ENCODE data around the gene NXT1. TPM values are rescaled to one million over a fixed set of nuclear protein-coding genes. Genes with fewer than 3 reads are reported as not detected.
A peak's percentile ranks its signal among the peaks of the same experiment; 100 is the strongest.

The NXT1 gene
- total and polyA plus RNA-seq, 10 of the 15 experiments (the other 5 are each of a cell fraction or from before 2014, with no cell fraction given) = 10.2 to 66.7 (median 44.0) TPM

GRCh38 chr20:23361476-23362391 is 11.1 kb downstream of the NXT1 start, which contains the start of gene GZF1 (continued):
- no peak for TF ChIP-seq BMI1 (IDR thresholded peaks at IDR 0.05; ENCODE audit: borderline replicate concordance)
- TF ChIP-seq PML (IDR thresholded peaks at IDR 0.05; ENCODE audit: low read length) = peak; percentile 69
- TF ChIP-seq NR2C2 (IDR thresholded peaks at IDR 0.05; ENCODE audit: borderline replicate concordance, control insufficient read depth, insufficient read length, low read depth) = no peak
- peak; percentile 86 for TF ChIP-seq NBN (IDR thresholded peaks at IDR 0.05)
- TF ChIP-seq HSF1 (IDR thresholded peaks at IDR 0.05; ENCODE audit: low read depth, low read length) = no peak
- TF ChIP-seq MTA3 (IDR thresholded peaks at IDR 0.05; ENCODE audit: borderline replicate concordance, low read length) = no peak
- no peak for TF ChIP-seq ZBTB33 (IDR thresholded peaks at IDR 0.05)
- peak; percentile 46; the same call in 1 of the 2 replicates for TF ChIP-seq BCL11A (IDR thresholded peaks at IDR 0.05; ENCODE audit: low read depth, low read length)
- peak; percentile 57; the same call in 1 of the 2 replicates for TF ChIP-seq TCF3 (IDR thresholded peaks at IDR 0.05; ENCODE audit: borderline replicate concordance, insufficient read depth, low read depth, low read length)
- no peak; the same call in 1 of the 2 replicates for TF ChIP-seq MXI1 (IDR thresholded peaks at IDR 0.05; ENCODE audit: low read depth, low read length)
- no peak for TF ChIP-seq SPI1 (IDR thresholded peaks at IDR 0.05; ENCODE audit: borderline replicate concordance, insufficient read depth, low read depth, low read length)
- TF ChIP-seq IKZF1 (conservative IDR thresholded peaks at IDR 0.05) = peak; percentile 90
- TF ChIP-seq YY1 (IDR thresholded peaks at IDR 0.05; ENCODE audit: low read depth, low read length) = no peak; the same call in 1 of the 2 replicates
- TF ChIP-seq PKNOX1 (IDR thresholded peaks at IDR 0.05) = peak; percentile 66
- no peak for TF ChIP-seq SMC3 (IDR thresholded peaks at IDR 0.05; ENCODE audit: borderline replicate concordance, low read length)
- no peak for TF ChIP-seq ZZZ3 (IDR thresholded peaks at IDR 0.05; ENCODE audit: control insufficient read depth, insufficient read length, low read depth)
- TF ChIP-seq CHD2 (IDR thresholded peaks at IDR 0.05; ENCODE audit: borderline replicate concordance, low read depth, low read length) = peak; percentile 69; the same call in 1 of the 2 replicates
- TF ChIP-seq HDAC2 (IDR thresholded peaks at IDR 0.05) = no peak
- TF ChIP-seq CREB1 (IDR thresholded peaks at IDR 0.05; ENCODE audit: low read depth) = peak; percentile 99
- peak; percentile 68 for TF ChIP-seq LARP7 (IDR thresholded peaks at IDR 0.05)
- TF ChIP-seq PBX3 (IDR thresholded peaks at IDR 0.05; ENCODE audit: insufficient replicate concordance, low read depth, low read length) = no peak
- TF ChIP-seq KAT2A (conservative IDR thresholded peaks at IDR 0.05; ENCODE audit: control insufficient read depth, low read depth, low read length) = no peak
- TF ChIP-seq SREBF1 (IDR thresholded peaks at IDR 0.05; ENCODE audit: low read length) = no peak
- peak; percentile 82 for TF ChIP-seq DPF2 (IDR thresholded peaks at IDR 0.05)
- peak; percentile 57; the same call in 1 of the 2 replicates for TF ChIP-seq PAX5 (IDR thresholded peaks at IDR 0.05; ENCODE audit: borderline replicate concordance, low read depth, low read length)

Measured in GM12878 (cell line).